ENCODE results near the gene CUX1.

DNA sequence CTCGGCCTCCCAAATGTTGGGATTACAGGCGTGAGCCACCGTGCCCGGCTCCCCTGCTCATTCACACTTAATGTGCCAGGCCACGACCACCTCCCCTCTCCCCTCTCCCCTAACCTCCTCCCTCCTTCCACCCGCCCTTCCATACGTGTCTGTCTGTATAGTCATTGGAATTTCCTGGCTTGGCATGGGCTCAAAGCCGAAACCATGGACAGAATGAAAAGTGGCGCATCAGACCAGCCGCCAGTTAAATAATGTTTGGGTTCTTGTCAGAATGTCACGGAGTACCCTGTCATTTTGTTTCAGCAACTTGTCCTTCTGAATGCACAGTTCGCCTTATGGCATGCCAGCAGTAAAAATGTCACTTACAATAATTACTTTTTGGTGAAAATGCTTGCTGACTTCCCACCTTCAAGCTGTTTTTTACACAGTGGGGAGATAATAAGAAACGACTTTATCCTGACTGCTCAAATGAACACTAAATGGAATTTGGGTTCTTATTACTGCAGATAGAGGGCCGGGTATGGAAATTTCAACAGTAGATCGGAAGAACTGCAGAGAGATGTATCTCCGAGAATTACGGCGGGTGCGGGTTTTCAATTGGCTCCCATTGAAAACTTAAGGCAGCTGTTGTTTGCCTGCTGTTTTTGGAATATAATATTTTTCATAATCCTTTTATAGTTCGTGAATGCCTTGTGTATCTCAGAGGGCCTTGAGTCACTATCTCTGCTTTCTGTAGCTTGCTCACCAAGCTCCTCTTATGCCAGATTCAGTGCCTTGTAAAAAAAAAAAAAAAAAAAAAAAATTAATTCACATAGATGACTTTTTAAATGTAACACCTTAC lies 403.8 kb downstream of the CUX1 start:
- TF ChIP-seq, protein P1, sequence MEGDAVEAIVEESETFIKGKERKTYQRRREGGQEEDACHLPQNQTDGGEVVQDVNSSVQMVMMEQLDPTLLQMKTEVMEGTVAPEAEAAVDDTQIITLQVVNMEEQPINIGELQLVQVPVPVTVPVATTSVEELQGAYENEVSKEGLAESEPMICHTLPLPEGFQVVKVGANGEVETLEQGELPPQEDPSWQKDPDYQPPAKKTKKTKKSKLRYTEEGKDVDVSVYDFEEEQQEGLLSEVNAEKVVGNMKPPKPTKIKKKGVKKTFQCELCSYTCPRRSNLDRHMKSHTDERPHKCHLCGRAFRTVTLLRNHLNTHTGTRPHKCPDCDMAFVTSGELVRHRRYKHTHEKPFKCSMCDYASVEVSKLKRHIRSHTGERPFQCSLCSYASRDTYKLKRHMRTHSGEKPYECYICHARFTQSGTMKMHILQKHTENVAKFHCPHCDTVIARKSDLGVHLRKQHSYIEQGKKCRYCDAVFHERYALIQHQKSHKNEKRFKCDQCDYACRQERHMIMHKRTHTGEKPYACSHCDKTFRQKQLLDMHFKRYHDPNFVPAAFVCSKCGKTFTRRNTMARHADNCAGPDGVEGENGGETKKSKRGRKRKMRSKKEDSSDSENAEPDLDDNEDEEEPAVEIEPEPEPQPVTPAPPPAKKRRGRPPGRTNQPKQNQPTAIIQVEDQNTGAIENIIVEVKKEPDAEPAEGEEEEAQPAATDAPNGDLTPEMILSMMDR (IDR thresholded peaks at IDR 0.05), result no peak
- no peak for TF ChIP-seq EZH2 (IDR thresholded peaks at IDR 0.05; ENCODE audit: borderline replicate concordance, insufficient read depth, low read depth, low read length, poor library complexity, severe bottlenecking)
